ENCODE measurements around the gene UQCRFS1. TPM values are rescaled to one million over a fixed set of nuclear protein-coding genes. Genes with fewer than 3 reads are reported as not detected.
"Not testable (repeated sequence)": the region's sequence is repeated elsewhere in the genome, so short reads cannot be mapped to it uniquely, and the experiment has no call there.

Gene UQCRFS1
- 35.8 TPM for polyA plus RNA-seq (ENCODE audit: insufficient read length)

GRCh38 chr19:29212648-29213573 lies at the start of gene UQCRFS1:
UQCRFS1 (minus strand) TSS chr19:29213151; CDS start chr19:29213118, 33 bp downstream.
- DNase-seq (ENCODE audit: low read depth) = peak; percentile 83

- no peak for DNase-seq (ENCODE audit: low read depth)
Measured at GRCh38 chr19:29262085-29262484, 49.1 kb upstream of the UQCRFS1 start.

- DNase-seq (ENCODE audit: low read depth) = no peak
Measured at GRCh38 chr19:29260477-29261317, 47.7 kb upstream of the UQCRFS1 start.

- no peak for DNase-seq (ENCODE audit: low read depth)
Measured at GRCh38 chr19:29259867-29260281, 46.9 kb upstream of the UQCRFS1 start.

- DNase-seq (ENCODE audit: low read depth) = no peak
Measured at GRCh38 chr19:29259153-29259552, 46.2 kb upstream of the UQCRFS1 start.

- DNase-seq (ENCODE audit: low read depth) = no peak
Measured at GRCh38 chr19:29256516-29256915, 43.6 kb upstream of the UQCRFS1 start.

- DNase-seq (ENCODE audit: low read depth) = no peak
Measured at GRCh38 chr19:29255912-29256311, 43.0 kb upstream of the UQCRFS1 start.

- no peak for DNase-seq (ENCODE audit: low read depth)
Measured at GRCh38 chr19:29255006-29255405, 42.1 kb upstream of the UQCRFS1 start.

- not testable (repeated sequence) for DNase-seq (ENCODE audit: low read depth)
Measured at GRCh38 chr19:29249798-29250197, 36.8 kb upstream of the UQCRFS1 start.

GRCh38 chr19:29248332-29248844 lies 35.4 kb upstream of the UQCRFS1 start:
- no peak for DNase-seq (ENCODE audit: low read depth)

- no peak for DNase-seq (ENCODE audit: low read depth)
Measured at GRCh38 chr19:29247872-29248271, 34.9 kb upstream of the UQCRFS1 start.

- DNase-seq (ENCODE audit: low read depth) = no peak
Measured at GRCh38 chr19:29247471-29247870, 34.5 kb upstream of the UQCRFS1 start.

- DNase-seq (ENCODE audit: low read depth) = no peak
Measured at GRCh38 chr19:29247051-29247450, 34.1 kb upstream of the UQCRFS1 start.

GRCh38 chr19:29245215-29245614 lies 32.3 kb upstream of the UQCRFS1 start:
- no peak for DNase-seq (ENCODE audit: low read depth)

- DNase-seq (ENCODE audit: low read depth) = no peak
Measured at GRCh38 chr19:29241324-29241723, 28.4 kb upstream of the UQCRFS1 start.

GRCh38 chr19:29239213-29239776 lies 26.3 kb upstream of the UQCRFS1 start:
- DNase-seq (ENCODE audit: low read depth) = no peak

GRCh38 chr19:29233591-29233990 lies 20.6 kb upstream of the UQCRFS1 start:
- DNase-seq (ENCODE audit: low read depth) = no peak

- no peak for DNase-seq (ENCODE audit: low read depth)
Measured at GRCh38 chr19:29232315-29232852, 19.4 kb upstream of the UQCRFS1 start.

GRCh38 chr19:29231306-29231705 lies 18.4 kb upstream of the UQCRFS1 start:
- not testable (repeated sequence) for DNase-seq (ENCODE audit: low read depth)

- DNase-seq (ENCODE audit: low read depth) = no peak
Measured at GRCh38 chr19:29217616-29218015, 4.7 kb upstream of the UQCRFS1 start.

- DNase-seq (ENCODE audit: low read depth) = no peak
Measured at GRCh38 chr19:29216021-29216420, 3.1 kb upstream of the UQCRFS1 start.
